SK-N-SH treated with all-trans-retinoic acid at 6 μM for 48 hours (cell line): ENCODE measurements around the gene CLSTN2.

Source experiments
- ATAC-seq: fragments of 200-7000 bp; cut with Tn5 transposase; 3 replicates; pipeline ENCODE4 v1.9.1; 2020; ENCODE audit warnings: mild to moderate bottlenecking, moderate library complexity
- ARNTL ChIP-seq: fragments of 450-650 bp; formaldehyde crosslinking; IDR thresholded peaks from 2 replicates; pipeline ENCODE4 v1.5.0; 2020; ENCODE audit warnings: low read depth, mild to moderate bottlenecking, moderate library complexity, borderline replicate concordance
- BACH2 ChIP-seq: fragments of 250-450 bp; sonication (Bioruptor Pico); IDR thresholded peaks from 2 replicates; pipeline ENCODE4 v1.9.0; 2021; ENCODE audit warnings: mild to moderate bottlenecking, borderline replicate concordance
- CREB5 ChIP-seq: fragments of 250-450 bp; sonication (Bioruptor Pico); IDR thresholded peaks from 2 replicates; pipeline ENCODE4 v1.5.1; 2020; ENCODE audit warnings: low read depth, mild to moderate bottlenecking, moderate library complexity
- CSDC2 ChIP-seq: fragments of 250-450 bp; sonication (Bioruptor Pico); IDR thresholded peaks from 2 replicates; pipeline ENCODE4 v1.5.0; 2020; ENCODE audit warnings: mild to moderate bottlenecking, moderate library complexity
- ESRRG ChIP-seq: fragments of 250-450 bp; sonication (Bioruptor Pico); IDR thresholded peaks from 2 replicates; pipeline ENCODE4 v1.6.1; 2021; ENCODE audit warnings: mild to moderate bottlenecking
- GLIS3 ChIP-seq: fragments of 250-450 bp; sonication (Bioruptor Pico); IDR thresholded peaks from 2 replicates; pipeline ENCODE4 v1.5.0; 2020; ENCODE audit warnings: mild to moderate bottlenecking, moderate library complexity
- ISL1 ChIP-seq: fragments of 250-450 bp; sonication (Bioruptor Pico); IDR thresholded peaks from 2 replicates; pipeline ENCODE4 v2.1.2; 2022; ENCODE audit warnings: mild to moderate bottlenecking, moderate library complexity
- RARB ChIP-seq: fragments of 250-450 bp; sonication (Bioruptor Pico); IDR thresholded peaks from 2 replicates; pipeline ENCODE4 v1.8.0; 2021; ENCODE audit warnings: mild to moderate bottlenecking, moderate library complexity
- SNAI2 ChIP-seq: fragments of 250-450 bp; sonication (Bioruptor Pico); IDR thresholded peaks from 2 replicates; pipeline ENCODE4 v1.5.0; 2020; ENCODE audit warnings: mild to moderate bottlenecking, moderate library complexity
- TCF4 ChIP-seq: fragments of 250-450 bp; sonication (Bioruptor Pico); IDR thresholded peaks from 2 replicates; pipeline ENCODE4 v1.8.0; 2021; ENCODE audit warnings: mild to moderate bottlenecking, moderate library complexity, borderline replicate concordance
- TOX ChIP-seq: fragments of 250-450 bp; sonication (Bioruptor Pico); IDR thresholded peaks from 2 replicates; pipeline ENCODE4 v1.8.0; 2021; ENCODE audit warnings: mild to moderate bottlenecking, moderate library complexity, borderline replicate concordance
- ZFP3 ChIP-seq: fragments of 250-450 bp; sonication (Bioruptor Pico); IDR thresholded peaks from 2 replicates; pipeline ENCODE4 v1.5.0; 2020; ENCODE audit warnings: mild to moderate bottlenecking, moderate library complexity
- ZFP30 ChIP-seq: fragments of 450-650 bp; formaldehyde crosslinking; IDR thresholded peaks from 2 replicates; pipeline ENCODE4 v1.5.0; 2022; ENCODE audit warnings: mild to moderate bottlenecking, moderate library complexity
- ZNF565 ChIP-seq: fragments of 450-650 bp; formaldehyde crosslinking; conservative IDR thresholded peaks from 2 replicates; pipeline ENCODE4 v1.5.0; 2020; ENCODE audit warnings: low read depth, mild to moderate bottlenecking, moderate library complexity
- ZNF70 ChIP-seq: fragments of 450-650 bp; formaldehyde crosslinking; IDR thresholded peaks from 2 replicates; pipeline ENCODE4 v1.5.0; 2020; ENCODE audit warnings: mild to moderate bottlenecking, moderate library complexity
- ZNF8 ChIP-seq: fragments of 450-650 bp; formaldehyde crosslinking; IDR thresholded peaks from 2 replicates; pipeline ENCODE4 v1.5.0; 2020; ENCODE audit warnings: mild to moderate bottlenecking, moderate library complexity
- TF ChIP-seq, protein P1 (sequence below): fragments of 250-450 bp; sonication (Bioruptor Pico); IDR thresholded peaks from 2 replicates; pipeline ENCODE4 v1.8.0; 2021; ENCODE audit warnings: low read depth, mild to moderate bottlenecking, moderate library complexity, borderline replicate concordance
- TF ChIP-seq, protein P2 (sequence below): fragments of 250-450 bp; sonication (Bioruptor Pico); IDR thresholded peaks from 2 replicates; pipeline ENCODE4 v1.5.1; 2021; ENCODE audit warnings: mild to moderate bottlenecking, moderate library complexity
- TF ChIP-seq, protein P3 (sequence below): fragments of 250-450 bp; sonication (Bioruptor Pico); IDR thresholded peaks from 2 replicates; pipeline ENCODE4 v1.8.0; 2020; ENCODE audit warnings: mild to moderate bottlenecking, moderate library complexity, borderline replicate concordance

The CLSTN2 gene

GRCh38 chr3:140552403-140552802, 617.4 kb downstream of the CLSTN2 start:
- TF ChIP-seq ZNF565 (CRISPR knock-in tag) (no peak), ZNF70 (CRISPR knock-in tag) (no peak), ZFP30 (no peak), TOX (CRISPR knock-in tag) (no peak), CSDC2 (CRISPR knock-in tag) (no peak)
- TF ChIP-seq, protein P1, sequence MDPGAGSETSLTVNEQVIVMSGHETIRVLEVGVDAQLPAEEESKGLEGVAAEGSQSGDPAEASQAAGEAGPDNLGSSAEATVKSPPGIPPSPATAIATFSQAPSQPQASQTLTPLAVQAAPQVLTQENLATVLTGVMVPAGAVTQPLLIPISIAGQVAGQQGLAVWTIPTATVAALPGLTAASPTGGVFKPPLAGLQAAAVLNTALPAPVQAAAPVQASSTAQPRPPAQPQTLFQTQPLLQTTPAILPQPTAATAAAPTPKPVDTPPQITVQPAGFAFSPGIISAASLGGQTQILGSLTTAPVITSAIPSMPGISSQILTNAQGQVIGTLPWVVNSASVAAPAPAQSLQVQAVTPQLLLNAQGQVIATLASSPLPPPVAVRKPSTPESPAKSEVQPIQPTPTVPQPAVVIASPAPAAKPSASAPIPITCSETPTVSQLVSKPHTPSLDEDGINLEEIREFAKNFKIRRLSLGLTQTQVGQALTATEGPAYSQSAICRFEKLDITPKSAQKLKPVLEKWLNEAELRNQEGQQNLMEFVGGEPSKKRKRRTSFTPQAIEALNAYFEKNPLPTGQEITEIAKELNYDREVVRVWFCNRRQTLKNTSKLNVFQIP (CRISPR knock-in tag): no peak
- no peak for ATAC-seq

- no peak for TF ChIP-seq ARNTL (CRISPR knock-in tag)
- TF ChIP-seq GLIS3 (CRISPR knock-in tag): no peak
- no peak for TF ChIP-seq ZNF565 (CRISPR knock-in tag)
- no peak for TF ChIP-seq ESRRG (CRISPR knock-in tag)
- no peak for TF ChIP-seq TCF4
- TF ChIP-seq ZFP3 (CRISPR knock-in tag): no peak
- no peak for TF ChIP-seq BACH2 (CRISPR knock-in tag)
- TF ChIP-seq, protein P1 (CRISPR knock-in tag): no peak
- ATAC-seq: no peak
These were observed 617.9 kb downstream of the CLSTN2 start for GRCh38 chr3:140552898-140553297.

- TF ChIP-seq ESRRG (CRISPR knock-in tag) (no peak), ZNF70 (CRISPR knock-in tag) (no peak), ZFP30 (no peak), GLIS3 (CRISPR knock-in tag) (no peak), BACH2 (CRISPR knock-in tag) (no peak), ISL1 (CRISPR knock-in tag) (no peak), TOX (CRISPR knock-in tag) (no peak), CREB5 (no peak)
- ATAC-seq: no peak
These were observed 618.6 kb downstream of the CLSTN2 start for GRCh38 chr3:140553591-140553990.

- TF ChIP-seq CREB5 (no peak), ISL1 (CRISPR knock-in tag) (no peak), RARB (CRISPR knock-in tag) (no peak), CSDC2 (CRISPR knock-in tag) (no peak), ARNTL (CRISPR knock-in tag) (no peak), ZNF565 (CRISPR knock-in tag) (no peak), ZNF8 (CRISPR knock-in tag) (no peak), SNAI2 (CRISPR knock-in tag) (no peak), ZNF70 (CRISPR knock-in tag) (no peak), ZFP30 (no peak), GLIS3 (CRISPR knock-in tag) (no peak)
- TF ChIP-seq, protein P2, sequence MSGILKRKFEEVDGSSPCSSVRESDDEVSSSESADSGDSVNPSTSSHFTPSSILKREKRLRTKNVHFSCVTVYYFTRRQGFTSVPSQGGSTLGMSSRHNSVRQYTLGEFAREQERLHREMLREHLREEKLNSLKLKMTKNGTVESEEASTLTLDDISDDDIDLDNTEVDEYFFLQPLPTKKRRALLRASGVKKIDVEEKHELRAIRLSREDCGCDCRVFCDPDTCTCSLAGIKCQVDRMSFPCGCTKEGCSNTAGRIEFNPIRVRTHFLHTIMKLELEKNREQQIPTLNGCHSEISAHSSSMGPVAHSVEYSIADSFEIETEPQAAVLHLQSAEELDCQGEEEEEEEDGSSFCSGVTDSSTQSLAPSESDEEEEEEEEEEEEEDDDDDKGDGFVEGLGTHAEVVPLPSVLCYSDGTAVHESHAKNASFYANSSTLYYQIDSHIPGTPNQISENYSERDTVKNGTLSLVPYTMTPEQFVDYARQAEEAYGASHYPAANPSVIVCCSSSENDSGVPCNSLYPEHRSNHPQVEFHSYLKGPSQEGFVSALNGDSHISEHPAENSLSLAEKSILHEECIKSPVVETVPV (CRISPR knock-in tag): no peak
- TF ChIP-seq, protein P3, sequence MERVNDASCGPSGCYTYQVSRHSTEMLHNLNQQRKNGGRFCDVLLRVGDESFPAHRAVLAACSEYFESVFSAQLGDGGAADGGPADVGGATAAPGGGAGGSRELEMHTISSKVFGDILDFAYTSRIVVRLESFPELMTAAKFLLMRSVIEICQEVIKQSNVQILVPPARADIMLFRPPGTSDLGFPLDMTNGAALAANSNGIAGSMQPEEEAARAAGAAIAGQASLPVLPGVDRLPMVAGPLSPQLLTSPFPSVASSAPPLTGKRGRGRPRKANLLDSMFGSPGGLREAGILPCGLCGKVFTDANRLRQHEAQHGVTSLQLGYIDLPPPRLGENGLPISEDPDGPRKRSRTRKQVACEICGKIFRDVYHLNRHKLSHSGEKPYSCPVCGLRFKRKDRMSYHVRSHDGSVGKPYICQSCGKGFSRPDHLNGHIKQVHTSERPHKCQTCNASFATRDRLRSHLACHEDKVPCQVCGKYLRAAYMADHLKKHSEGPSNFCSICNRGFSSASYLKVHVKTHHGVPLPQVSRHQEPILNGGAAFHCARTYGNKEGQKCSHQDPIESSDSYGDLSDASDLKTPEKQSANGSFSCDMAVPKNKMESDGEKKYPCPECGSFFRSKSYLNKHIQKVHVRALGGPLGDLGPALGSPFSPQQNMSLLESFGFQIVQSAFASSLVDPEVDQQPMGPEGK: no peak
- TF ChIP-seq, protein P1 (CRISPR knock-in tag): no peak
- no peak for ATAC-seq
These were observed 620.7 kb downstream of the CLSTN2 start for GRCh38 chr3:140555666-140556065.
